Transverse colon (tissue), 3 donors: ENCODE results near the gene GBGT1.

Source experiments
- CTCF ChIP-seq, 5 experiments: fragments of 200-600 bp in 3 of 5; fragments of 450-650 bp in 2 of 5; sonication (generic) in 3 of 5; IDR thresholded peaks; 1 replicate in 2 of 5; 2 replicates in 3 of 5; pipeline ENCODE4 v1.5.1; 2016 to 2017; ENCODE audit warnings: antibody characterized with exemption in 5 of 5, inconsistent platforms in 3 of 5, mild to moderate bottlenecking in 2 of 5, moderate library complexity in 1 of 5
- EP300 ChIP-seq: sonication (generic); formaldehyde crosslinking; IDR thresholded peaks from one replicate; pipeline ENCODE4 v1.6.1; 2017; ENCODE audit warnings: antibody characterized with exemption, low read depth
- POLR2A ChIP-seq: fragments of 450-650 bp; IDR thresholded peaks from one replicate; pipeline ENCODE4 v1.6.1; 2016; ENCODE audit warnings: antibody characterized with exemption, mild to moderate bottlenecking, moderate library complexity

GRCh38 chr9:133108794-133109641 lies 54.7 kb downstream of the GBGT1 start:
- TF ChIP-seq CTCF (IDR thresholded peaks at IDR 0.05) (no peak), EP300 (no peak), POLR2A (no peak)
